GM06990 (cell line): ENCODE results near the gene LDLR.
"Not testable (repeated sequence)": the region's sequence is repeated elsewhere in the genome, so short reads cannot be mapped to it uniquely, and the experiment has no call there.

Source experiments
- DNase-seq: peaks from one replicate; pipeline ENCODE4 v3.0.0-alpha.2; 2011; ENCODE audit not compliant: insufficient read length; ENCODE audit errors: extremely low read depth
- H3K27me3 ChIP-seq: replicated peaks from 2 replicates; pipeline ENCODE4 v1.6.0; 2011; ENCODE audit warnings: low read length; ENCODE audit not compliant: control insufficient read depth, insufficient read depth
- H3K36me3 ChIP-seq: 2 replicates; pipeline ENCODE4 v1.5.1; 2011; ENCODE audit warnings: low read length; ENCODE audit not compliant: control insufficient read depth, insufficient read depth
- H3K4me3 ChIP-seq: replicated peaks from 2 replicates; pipeline ENCODE4 v1.5.1; 2011; ENCODE audit warnings: low read depth, mild to moderate bottlenecking, control low read depth, low read length
- CTCF ChIP-seq: IDR thresholded peaks from 2 replicates; pipeline ENCODE4 v1.5.1; 2011; ENCODE audit warnings: low read length, control low read depth, mild to moderate bottlenecking, inconsistent platforms; ENCODE audit not compliant: insufficient read depth, poor library complexity, severe bottlenecking

Gene LDLR

GRCh38 chr19:11111771-11112144, 22.5 kb downstream of the LDLR start:
- no peak for DNase-seq
- Histone ChIP-seq H3K27me3 (no peaks in the 10 kb centered on the region), H3K36me3 (peaks cover 43% of the 10 kb centered on the region), H3K4me3 (no peak overlapping the region)
- TF ChIP-seq CTCF = no peak

- DNase-seq = no peak
These were observed 24.0 kb downstream of the LDLR start for GRCh38 chr19:11113140-11113708.

GRCh38 chr19:11115042-11115441, 25.8 kb downstream of the LDLR start:
- DNase-seq = no peak
- Histone ChIP-seq H3K36me3 (peaks cover 41% of the 10 kb centered on the region), H3K27me3 (no peaks in the 10 kb centered on the region), H3K4me3 (no peak overlapping the region)
- TF ChIP-seq CTCF = no peak

More at GRCh38 chr19:11113140-11113708, 24.0 kb downstream of the LDLR start:
- Histone ChIP-seq H3K27me3 (no peaks in the 10 kb centered on the region), H3K4me3 (no peak overlapping the region), H3K36me3 (peaks cover 41% of the 10 kb centered on the region)
- TF ChIP-seq CTCF = no peak

- Histone ChIP-seq H3K4me3 (no peak overlapping the region), H3K36me3 (peaks cover 44% of the 10 kb centered on the region), H3K27me3 (no peaks in the 10 kb centered on the region)
- DNase-seq = no peak
- no peak for TF ChIP-seq CTCF
These were observed 26.7 kb downstream of the LDLR start for GRCh38 chr19:11115895-11116446.

GRCh38 chr19:11116507-11116906, 27.2 kb downstream of the LDLR start:
- peaks cover 41% of the 10 kb centered on the region for H3K36me3 ChIP-seq

GRCh38 chr19:11121963-11122362, 32.7 kb downstream of the LDLR start:
- not testable (repeated sequence) for H3K4me3 ChIP-seq, H3K27me3 ChIP-seq, DNase-seq
- peaks cover 27% of the 10 kb centered on the region for H3K36me3 ChIP-seq

More at GRCh38 chr19:11116507-11116906, 27.2 kb downstream of the LDLR start:
- Histone ChIP-seq H3K27me3 (no peaks in the 10 kb centered on the region), H3K4me3 (no peak overlapping the region)
- no peak for TF ChIP-seq CTCF
- no peak for DNase-seq
